ENCODE measurements around the gene DYNLRB2. TPM values are rescaled to one million over a fixed set of nuclear protein-coding genes. Genes with fewer than 3 reads are reported as not detected.

DYNLRB2 gene
- total and polyA plus RNA-seq, 9 of the 15 experiments (the other 6 are each of a cell fraction or from before 2014, with no cell fraction given), result not detected

GRCh38 chr16:80546249-80546648, 5.5 kb downstream of the DYNLRB2 start:
- POLR2A ChIA-PET, result no interaction called here
- no peaks in the 10 kb centered on the region for H3K9me1 ChIP-seq (ENCODE audit: control insufficient read depth, insufficient read depth, low read length)
- no peaks in the 10 kb centered on the region for H4K20me1 ChIP-seq (replicated peaks; ENCODE audit: control insufficient read depth, insufficient read depth, low read length)
- no TSS peak for BruUV-seq (replicated peaks)
- intact Hi-C loops (cut with micrococcal nuclease), result no loop called here
- FAIRE-seq (no peak), ATAC-seq (no peak), DNase-seq (ENCODE audit: extremely low read depth in 1 of 4, low spot score in 3 of 4) (no peak)
- H3K9me3 ChIP-seq (replicated peaks; ENCODE audit: control insufficient read depth, insufficient read depth, low read depth, low read length), result no peaks in the 10 kb centered on the region
- no peaks in the 10 kb centered on the region for H3K27me3 ChIP-seq (ENCODE audit: control insufficient read depth in 2 of 2, insufficient read depth in 2 of 2, low read length in 2 of 2)
- no peak overlapping the region for H3K4me2 ChIP-seq (ENCODE audit: insufficient read depth, low read length)
- H2AFZ ChIP-seq (ENCODE audit: low read depth, low read length), result no peak overlapping the region
- no peak overlapping the region for H3K27ac ChIP-seq (ENCODE audit: extremely low read depth, low read depth, low read length)
- no peak for TF ChIP-seq ATF6 (CRISPR knock-in tag; IDR thresholded peaks at IDR 0.05)
- no peak for TF ChIP-seq PML (IDR thresholded peaks at IDR 0.05; ENCODE audit: low read length)
- no peak for TF ChIP-seq MNT (conservative IDR thresholded peaks at IDR 0.05)
- no peak for TF ChIP-seq ZNF507 (tag; conservative IDR thresholded peaks at IDR 0.05)
- no peak for TF ChIP-seq MCM3 (IDR thresholded peaks at IDR 0.05)
- whole genome bisulfite sequencing (ENCODE audit: insufficient coverage, low coverage, missing lambda C conversion rate), result 4% methylated on average over 4 of the region's 4 CpGs
- CTCF ChIA-PET (ENCODE audit: low intra/inter-chr PET ratio), result no interaction called here
- H3K4me3 ChIP-seq, result no peak overlapping the region
- no peaks in the 10 kb centered on the region for H3K79me2 ChIP-seq (ENCODE audit: control insufficient read depth, insufficient read depth, low read length)
- in situ Hi-C loops (cut with MboI), result loop anchor here (25.0 kb wide), 1 partner anchor 1191 kb away; no protein-coding TSS in a partner anchor
- H3K36me3 ChIP-seq (ENCODE audit: control insufficient read depth, insufficient read depth, low read length), result no peaks in the 10 kb centered on the region
- H3K9ac ChIP-seq (ENCODE audit: insufficient read depth in 1 of 2, low read depth in 2 of 2, low read length in 2 of 2), result no peak overlapping the region
- no peaks in the 10 kb centered on the region for H3K4me1 ChIP-seq (replicated peaks in 1 of 2; ENCODE audit: control insufficient read depth in 2 of 2, insufficient read depth in 2 of 2, low read length in 2 of 2)
